Measurements from ENCODE around the gene GADD45B.
"Not testable (repeated sequence)": the region's sequence is repeated elsewhere in the genome, so short reads cannot be mapped to it uniquely, and the experiment has no call there.

The GADD45B gene

GRCh38 chr19:2517881-2518601, 42.1 kb downstream of the GADD45B start:
- DNase-seq: peak; percentile 57

- DNase-seq: not testable (repeated sequence)
Measured at GRCh38 chr19:2518856-2519255, 42.9 kb downstream of the GADD45B start.

DNA sequence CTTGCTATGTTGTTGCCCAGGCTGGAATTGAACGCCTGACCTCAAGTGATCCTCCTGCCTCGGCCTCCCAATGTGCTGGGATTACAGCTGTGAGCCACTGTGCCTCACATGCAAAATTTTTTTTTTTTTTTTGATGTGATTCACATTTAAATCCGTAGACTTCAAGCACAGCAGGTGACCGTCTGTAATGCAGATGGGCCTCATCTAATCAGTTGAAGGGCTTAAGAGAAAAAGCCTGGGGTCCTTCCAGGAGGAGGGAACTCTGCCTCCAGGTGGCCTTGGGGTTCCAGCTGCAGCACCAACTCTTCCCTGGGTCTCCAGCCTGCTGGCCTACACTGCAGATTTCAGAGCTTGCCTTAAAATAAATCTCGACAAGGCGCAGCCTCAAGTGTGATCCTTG, 43.6 kb downstream of the GADD45B start:
- DNase-seq: no peak

GRCh38 chr19:2523630-2524311, 47.8 kb downstream of the GADD45B start:
- DNase-seq: peak; percentile 96

DNA sequence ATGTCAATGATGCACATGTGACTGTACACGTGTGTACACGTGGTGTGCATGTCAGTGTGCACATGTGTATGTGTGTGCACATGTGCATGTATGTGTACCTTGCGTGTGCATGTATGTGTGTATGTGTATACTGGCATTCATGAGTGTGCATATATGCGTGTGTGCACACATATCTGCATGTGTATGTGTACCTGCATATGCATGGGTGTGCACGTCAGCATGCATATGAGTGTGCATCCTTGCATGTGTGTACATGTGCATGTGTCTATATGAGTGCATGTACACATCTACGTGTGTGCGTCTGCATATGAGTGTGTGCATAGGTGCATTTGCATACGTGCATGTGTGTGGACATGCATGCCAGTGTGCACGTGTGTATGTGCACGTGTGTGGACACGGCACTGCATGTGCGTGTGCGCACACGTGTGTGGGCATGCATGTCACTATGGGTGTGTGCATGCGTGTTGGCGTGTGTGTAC, 48.5 kb downstream of the GADD45B start:
- DNase-seq: no peak

- peak; percentile 93 for DNase-seq
Measured at GRCh38 chr19:2524840-2525723, 49.2 kb downstream of the GADD45B start.

DNA sequence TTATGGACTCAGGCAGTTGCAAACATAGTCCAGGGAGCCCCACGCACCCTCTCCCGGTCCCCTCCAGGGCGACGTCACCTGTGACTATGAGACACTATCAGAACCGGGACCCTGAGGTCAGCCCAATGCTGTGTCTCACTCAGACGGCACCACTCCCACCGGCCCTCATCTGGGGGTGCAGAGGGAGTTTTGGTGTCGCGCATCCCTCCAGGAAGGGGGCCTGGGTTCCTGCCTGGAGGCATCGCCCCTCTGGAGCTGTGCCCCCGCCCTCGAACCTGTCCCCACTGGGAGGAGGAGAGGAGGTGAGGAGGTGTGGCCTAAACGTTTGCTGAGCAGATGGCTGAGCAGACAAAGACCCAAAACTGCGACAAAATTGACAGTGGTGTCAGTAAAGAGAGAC, 51.2 kb downstream of the GADD45B start:
- DNase-seq: no peak

DNA sequence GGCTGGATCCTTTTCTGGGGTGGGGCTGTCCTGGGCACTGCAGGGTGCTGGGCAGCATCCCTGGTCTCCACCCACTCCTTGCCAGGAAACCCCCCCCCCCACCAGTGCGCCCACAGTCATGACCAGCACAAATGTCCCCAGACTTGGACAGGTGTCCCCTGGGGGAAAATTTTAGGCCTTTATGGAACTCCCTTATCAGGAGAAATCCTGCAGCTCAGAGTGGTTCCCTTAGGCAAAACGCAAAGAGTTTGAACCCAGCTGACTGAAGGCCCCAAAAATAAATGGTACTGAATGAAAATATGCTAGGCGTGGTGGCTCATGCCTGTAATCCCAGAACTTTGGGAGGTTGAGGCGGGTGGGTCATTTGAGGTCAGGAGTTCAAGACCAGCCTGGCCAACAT, 51.8 kb downstream of the GADD45B start:
- DNase-seq: no peak

All from fibroblast of skin of scalp (primary cell).